ENCODE results near the gene SCRN2.

The SCRN2 gene

GRCh38 chr17:47839071-47839470, 2.0 kb downstream of the SCRN2 start:
- TF ChIP-seq CTCF (IDR thresholded peaks at IDR 0.05; ENCODE audit: insufficient read depth, low read length): no peak
- no peak for TF ChIP-seq SPI1 (IDR thresholded peaks at IDR 0.05; ENCODE audit: borderline replicate concordance, low read depth)
- no peak for TF ChIP-seq POLR2AphosphoS5 (IDR thresholded peaks at IDR 0.05; ENCODE audit: low read depth)
- TF ChIP-seq GABPA (IDR thresholded peaks at IDR 0.05; ENCODE audit: low read depth): no peak
- no peak for TF ChIP-seq REST (IDR thresholded peaks at IDR 0.05; ENCODE audit: insufficient replicate concordance, low read depth)
- H3K27ac ChIP-seq (replicated peaks): no peak overlapping the region
- no peak overlapping the region for H3K4me3 ChIP-seq (replicated peaks; ENCODE audit: insufficient read depth, low read length)
- no peaks in the 10 kb centered on the region for H3K27me3 ChIP-seq (ENCODE audit: insufficient read depth, poor library complexity, severe bottlenecking)
- no peak for DNase-seq (ENCODE audit: low read depth in 1 of 2, low spot score in 1 of 2)

GRCh38 chr17:47838636-47839035, 2.4 kb downstream of the SCRN2 start:
- Histone ChIP-seq H3K27ac (replicated peaks) (no peak overlapping the region), H3K27me3 (ENCODE audit: insufficient read depth, poor library complexity, severe bottlenecking) (no peaks in the 10 kb centered on the region), H3K4me3 (replicated peaks; ENCODE audit: insufficient read depth, low read length) (no peak overlapping the region)
- DNase-seq (ENCODE audit: low read depth in 1 of 2, low spot score in 1 of 2): no peak
- TF ChIP-seq SPI1 (IDR thresholded peaks at IDR 0.05; ENCODE audit: borderline replicate concordance, low read depth) (no peak), REST (IDR thresholded peaks at IDR 0.05; ENCODE audit: insufficient replicate concordance, low read depth) (no peak), CTCF (IDR thresholded peaks at IDR 0.05; ENCODE audit: insufficient read depth, low read length) (no peak), GABPA (IDR thresholded peaks at IDR 0.05; ENCODE audit: low read depth) (no peak), POLR2AphosphoS5 (IDR thresholded peaks at IDR 0.05; ENCODE audit: low read depth) (no peak)

GRCh38 chr17:47837401-47838039, 3.6 kb downstream of the SCRN2 start:
- Histone ChIP-seq H3K27me3 (ENCODE audit: insufficient read depth, poor library complexity, severe bottlenecking) (no peaks in the 10 kb centered on the region), H3K27ac (replicated peaks) (no peak overlapping the region), H3K4me3 (replicated peaks; ENCODE audit: insufficient read depth, low read length) (no peak overlapping the region)
- TF ChIP-seq REST (IDR thresholded peaks at IDR 0.05; ENCODE audit: insufficient replicate concordance, low read depth) (no peak), GABPA (IDR thresholded peaks at IDR 0.05; ENCODE audit: low read depth) (no peak), SPI1 (IDR thresholded peaks at IDR 0.05; ENCODE audit: borderline replicate concordance, low read depth) (no peak), POLR2AphosphoS5 (IDR thresholded peaks at IDR 0.05; ENCODE audit: low read depth) (no peak), CTCF (IDR thresholded peaks at IDR 0.05; ENCODE audit: insufficient read depth, low read length) (no peak)
- no peak for DNase-seq (ENCODE audit: low read depth in 1 of 2, low spot score in 1 of 2)

Measured in HL-60 (cell line).